ENCODE measurements around the gene SMG1. TPM values are rescaled to one million over a fixed set of nuclear protein-coding genes. Genes with fewer than 3 reads are reported as not detected.

The SMG1 gene
- total and polyA plus RNA-seq, 2 of the 13 experiments (the other 11 are each of a cell fraction or from before 2014, with no cell fraction given), result 48.7 to 53.7 TPM

DNA sequence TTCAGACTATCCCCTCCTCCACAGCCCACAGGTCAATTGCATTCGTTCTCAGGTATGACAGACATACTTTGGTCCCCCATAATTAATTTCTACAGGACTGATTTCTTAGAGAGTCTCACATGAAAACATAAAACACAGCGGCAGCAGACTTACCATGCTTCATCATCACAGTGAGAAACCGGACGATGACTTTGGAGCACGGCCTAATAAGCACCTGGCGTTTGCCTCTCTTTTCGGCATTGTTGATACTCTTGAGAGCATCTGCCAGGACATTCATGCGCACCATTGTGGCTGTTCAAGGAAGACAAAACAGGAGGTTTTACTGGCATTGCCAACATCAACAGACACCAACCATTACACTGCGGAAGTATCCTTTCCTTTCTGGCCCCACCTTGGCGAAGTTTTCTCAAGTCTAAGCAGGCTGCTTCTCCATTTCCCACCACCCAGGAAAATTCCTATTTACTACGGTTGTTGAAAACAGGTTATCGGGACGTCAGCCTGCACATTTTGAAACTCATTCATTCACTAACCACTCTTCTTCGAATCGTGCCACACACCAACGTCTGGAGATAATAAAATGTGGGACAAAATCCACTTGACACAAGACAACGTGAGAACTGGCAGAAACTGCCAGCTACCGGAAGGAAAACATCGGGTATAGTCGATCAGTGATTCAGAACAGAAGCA is 137.2 kb downstream of the SMG1 start (continued):
- TF ChIP-seq SRF (IDR thresholded peaks at IDR 0.05; ENCODE audit: low read depth, low read length) (no peak), KAT2B (IDR thresholded peaks at IDR 0.05; ENCODE audit: borderline replicate concordance, low read depth, low read length) (no peak), ZNF7 (CRISPR knock-in tag; IDR thresholded peaks at IDR 0.05) (no peak), SAP130 (CRISPR knock-in tag; IDR thresholded peaks at IDR 0.05; ENCODE audit: low read depth) (peak; percentile 55), NKX3-1 (CRISPR knock-in tag; IDR thresholded peaks at IDR 0.05) (no peak), GTF3A (CRISPR knock-in tag; conservative IDR thresholded peaks at IDR 0.05) (no peak), SCMH1 (CRISPR knock-in tag; IDR thresholded peaks at IDR 0.05; ENCODE audit: borderline replicate concordance) (no peak), NFE2 (CRISPR knock-in tag; IDR thresholded peaks at IDR 0.05) (no peak), MAFF (IDR thresholded peaks at IDR 0.05; ENCODE audit: low read depth, low read length) (no peak), SYNCRIP (IDR thresholded peaks at IDR 0.05; ENCODE audit: insufficient read depth, low read depth, low read length) (no peak), ZNF383 (CRISPR knock-in tag; IDR thresholded peaks at IDR 0.05; ENCODE audit: borderline replicate concordance) (no peak), ZNF331 (CRISPR knock-in tag; IDR thresholded peaks at IDR 0.05) (peak; percentile 11; the same call in 1 of the 2 replicates), HMG20B (CRISPR knock-in tag; conservative IDR thresholded peaks at IDR 0.05) (no peak), ZNF724P (CRISPR knock-in tag; IDR thresholded peaks at IDR 0.05; ENCODE audit: borderline replicate concordance) (no peak), ZFP62 (CRISPR knock-in tag; IDR thresholded peaks at IDR 0.05) (no peak), ZNF496 (CRISPR knock-in tag; IDR thresholded peaks at IDR 0.05; ENCODE audit: insufficient replicate concordance) (no peak), REPIN1 (CRISPR knock-in tag; IDR thresholded peaks at IDR 0.05; ENCODE audit: borderline replicate concordance, low read depth) (peak; percentile 65; the same call in 1 of the 2 replicates), HOXA5 (CRISPR knock-in tag; IDR thresholded peaks at IDR 0.05) (no peak), SP5 (CRISPR knock-in tag; IDR thresholded peaks at IDR 0.05; ENCODE audit: borderline replicate concordance, low read depth) (no peak), ZNF460 (CRISPR knock-in tag; IDR thresholded peaks at IDR 0.05; ENCODE audit: borderline replicate concordance) (no peak), ATF7 (IDR thresholded peaks at IDR 0.05) (no peak), ATF7 (CRISPR knock-in tag; IDR thresholded peaks at IDR 0.05) (no peak), KDM2A (CRISPR knock-in tag; IDR thresholded peaks at IDR 0.05; ENCODE audit: borderline replicate concordance, low read depth) (no peak), POLR2G (IDR thresholded peaks at IDR 0.05; ENCODE audit: low read depth, low read length) (peak; percentile 36; the same call in 1 of the 2 replicates)
- TF ChIP-seq, protein P1, sequence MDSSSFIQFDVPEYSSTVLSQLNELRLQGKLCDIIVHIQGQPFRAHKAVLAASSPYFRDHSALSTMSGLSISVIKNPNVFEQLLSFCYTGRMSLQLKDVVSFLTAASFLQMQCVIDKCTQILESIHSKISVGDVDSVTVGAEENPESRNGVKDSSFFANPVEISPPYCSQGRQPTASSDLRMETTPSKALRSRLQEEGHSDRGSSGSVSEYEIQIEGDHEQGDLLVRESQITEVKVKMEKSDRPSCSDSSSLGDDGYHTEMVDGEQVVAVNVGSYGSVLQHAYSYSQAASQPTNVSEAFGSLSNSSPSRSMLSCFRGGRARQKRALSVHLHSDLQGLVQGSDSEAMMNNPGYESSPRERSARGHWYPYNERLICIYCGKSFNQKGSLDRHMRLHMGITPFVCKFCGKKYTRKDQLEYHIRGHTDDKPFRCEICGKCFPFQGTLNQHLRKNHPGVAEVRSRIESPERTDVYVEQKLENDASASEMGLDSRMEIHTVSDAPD (CRISPR knock-in tag; IDR thresholded peaks at IDR 0.05), result peak; percentile 47; the same call in 1 of the 2 replicates
- TF ChIP-seq, protein P2, sequence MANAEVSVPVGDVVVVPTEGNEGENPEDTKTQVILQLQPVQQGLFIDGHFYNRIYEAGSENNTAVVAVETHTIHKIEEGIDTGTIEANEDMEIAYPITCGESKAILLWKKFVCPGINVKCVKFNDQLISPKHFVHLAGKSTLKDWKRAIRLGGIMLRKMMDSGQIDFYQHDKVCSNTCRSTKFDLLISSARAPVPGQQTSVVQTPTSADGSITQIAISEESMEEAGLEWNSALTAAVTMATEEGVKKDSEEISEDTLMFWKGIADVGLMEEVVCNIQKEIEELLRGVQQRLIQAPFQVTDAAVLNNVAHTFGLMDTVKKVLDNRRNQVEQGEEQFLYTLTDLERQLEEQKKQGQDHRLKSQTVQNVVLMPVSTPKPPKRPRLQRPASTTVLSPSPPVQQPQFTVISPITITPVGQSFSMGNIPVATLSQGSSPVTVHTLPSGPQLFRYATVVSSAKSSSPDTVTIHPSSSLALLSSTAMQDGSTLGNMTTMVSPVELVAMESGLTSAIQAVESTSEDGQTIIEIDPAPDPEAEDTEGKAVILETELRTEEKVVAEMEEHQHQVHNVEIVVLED (CRISPR knock-in tag; IDR thresholded peaks at IDR 0.05; ENCODE audit: borderline replicate concordance), result no peak
- TF ChIP-seq, protein P3, sequence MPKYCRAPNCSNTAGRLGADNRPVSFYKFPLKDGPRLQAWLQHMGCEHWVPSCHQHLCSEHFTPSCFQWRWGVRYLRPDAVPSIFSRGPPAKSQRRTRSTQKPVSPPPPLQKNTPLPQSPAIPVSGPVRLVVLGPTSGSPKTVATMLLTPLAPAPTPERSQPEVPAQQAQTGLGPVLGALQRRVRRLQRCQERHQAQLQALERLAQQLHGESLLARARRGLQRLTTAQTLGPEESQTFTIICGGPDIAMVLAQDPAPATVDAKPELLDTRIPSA (CRISPR knock-in tag; IDR thresholded peaks at IDR 0.05; ENCODE audit: borderline replicate concordance), result no peak
- TF ChIP-seq, protein P4, sequence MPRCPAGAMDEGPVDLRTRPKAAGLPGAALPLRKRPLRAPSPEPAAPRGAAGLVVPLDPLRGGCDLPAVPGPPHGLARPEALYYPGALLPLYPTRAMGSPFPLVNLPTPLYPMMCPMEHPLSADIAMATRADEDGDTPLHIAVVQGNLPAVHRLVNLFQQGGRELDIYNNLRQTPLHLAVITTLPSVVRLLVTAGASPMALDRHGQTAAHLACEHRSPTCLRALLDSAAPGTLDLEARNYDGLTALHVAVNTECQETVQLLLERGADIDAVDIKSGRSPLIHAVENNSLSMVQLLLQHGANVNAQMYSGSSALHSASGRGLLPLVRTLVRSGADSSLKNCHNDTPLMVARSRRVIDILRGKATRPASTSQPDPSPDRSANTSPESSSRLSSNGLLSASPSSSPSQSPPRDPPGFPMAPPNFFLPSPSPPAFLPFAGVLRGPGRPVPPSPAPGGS (CRISPR knock-in tag; IDR thresholded peaks at IDR 0.05), result no peak
